Peyer's patch (tissue), 4 donors: ENCODE results near the gene UACA. TPM values are rescaled to one million over a fixed set of nuclear protein-coding genes. Genes with fewer than 3 reads are reported as not detected.

Source experiments
- DNase-seq, 3 donors: peaks; one replicate each; pipeline ENCODE4 v3.0.0-alpha.2; 2017 to 2019
- H3K27ac ChIP-seq, 4 donors: fragments of 200-600 bp; sonication (generic); one replicate each; pipeline ENCODE4 v1.5.1; 2016 to 2019
- H3K27me3 ChIP-seq, 2 donors: fragments of 200-600 bp; sonication (generic); one replicate each; pipeline ENCODE4 v1.5.1; 2019
- H3K36me3 ChIP-seq, 3 donors: fragments of 200-600 bp; sonication (generic); one replicate each; pipeline ENCODE4 v1.5.1; 2016 to 2019
- H3K4me1 ChIP-seq, 4 donors: fragments of 200-600 bp; sonication (generic); one replicate each; pipeline ENCODE4 v1.5.1; 2016 to 2019
- H3K4me3 ChIP-seq, 4 donors: fragments of 200-600 bp; sonication (generic); 1 replicate in 3 of 4; 2 replicates in 1 of 4; pipeline ENCODE4 v1.5.1; 2016 to 2019; ENCODE audit warnings: mild to moderate bottlenecking in 1 of 4
- H3K9me3 ChIP-seq, 4 donors: fragments of 200-600 bp; sonication (generic); one replicate each; pipeline ENCODE4 v1.5.1; 2016 to 2019; ENCODE audit warnings: mild to moderate bottlenecking in 1 of 4
- CTCF ChIP-seq, 6 experiments: fragments of 450-650 bp in 4 of 6; fragments of 200-600 bp in 2 of 6; sonication (generic) in 1 of 6; IDR thresholded peaks; one replicate each; pipeline ENCODE4 v1.5.1; 2017 to 2019; ENCODE audit warnings: antibody characterized with exemption in 6 of 6, mild to moderate bottlenecking in 3 of 6, moderate library complexity in 1 of 6
- POLR2A ChIP-seq, 2 donors: fragments of 450-650 bp; IDR thresholded peaks; one replicate each; pipeline ENCODE4 v1.5.1; 2017; ENCODE audit warnings: antibody characterized with exemption in 2 of 2, mild to moderate bottlenecking in 2 of 2, moderate library complexity in 2 of 2
- total RNA-seq, 4 donors: library from RNA; depleted of rRNA; stranded (reverse); fragments of >200 nt; gene quantifications; one replicate each; pipeline ENCODE4 v1.1.0, GENCODE V29; 2016

The UACA gene
- total RNA-seq, 4 donors from 2014 or later = 41.8 to 59.1 (median 46.9) TPM

GRCh38 chr15:70633103-70633831 is 130.1 kb downstream of the UACA start:
- DNase-seq = no peak
- no peak overlapping the region for H3K27ac ChIP-seq
- no peak for TF ChIP-seq CTCF (IDR thresholded peaks at IDR 0.05)
- no peak for TF ChIP-seq POLR2A (IDR thresholded peaks at IDR 0.05)

GRCh38 chr15:70632491-70633102 is 130.8 kb downstream of the UACA start:
- Histone ChIP-seq H3K36me3 (no peaks in the 10 kb centered on the region), H3K4me3 (no peak overlapping the region), H3K27ac (no peak overlapping the region), H3K4me1 (peaks cover 0 to 5% (median 0%) of the 10 kb centered on the region in 4 donors), H3K27me3 (no peaks in the 10 kb centered on the region), H3K9me3 (no peaks in the 10 kb centered on the region)
- no peak for DNase-seq
- TF ChIP-seq POLR2A (IDR thresholded peaks at IDR 0.05) (no peak), CTCF (IDR thresholded peaks at IDR 0.05) (no peak)

More at GRCh38 chr15:70633103-70633831, 130.1 kb downstream of the UACA start:
- no peaks in the 10 kb centered on the region for H3K36me3 ChIP-seq
- no peak overlapping the region for H3K4me3 ChIP-seq
- peaks cover 0 to 5% (median 0%) of the 10 kb centered on the region in 4 donors for H3K4me1 ChIP-seq
- no peaks in the 10 kb centered on the region for H3K27me3 ChIP-seq
- H3K9me3 ChIP-seq = no peaks in the 10 kb centered on the region

DNA sequence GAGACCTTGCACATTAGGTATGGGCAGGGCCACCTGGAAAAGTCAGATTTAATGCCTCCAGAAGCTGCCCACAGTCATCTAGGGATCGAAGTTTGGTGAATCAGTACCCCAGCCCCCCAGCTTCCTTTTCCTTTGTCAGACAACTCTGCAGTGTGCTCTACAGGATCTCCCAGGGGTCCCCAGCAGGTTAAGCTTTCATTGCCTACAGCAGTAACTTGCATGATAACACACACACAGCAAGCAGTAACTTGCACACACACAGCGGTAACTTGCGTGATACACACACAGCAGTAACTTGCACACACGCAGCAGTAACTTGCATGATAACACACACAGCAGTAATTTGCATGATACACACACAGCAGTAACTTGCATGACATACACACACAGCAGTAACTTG is 131.3 kb downstream of the UACA start:
- DNase-seq = no peak
- H3K27me3 ChIP-seq = no peaks in the 10 kb centered on the region
- no peaks in the 10 kb centered on the region for H3K9me3 ChIP-seq
- H3K27ac ChIP-seq = no peak overlapping the region
- no peak overlapping the region for H3K4me3 ChIP-seq
- H3K36me3 ChIP-seq = no peaks in the 10 kb centered on the region
- no peak for TF ChIP-seq POLR2A (IDR thresholded peaks at IDR 0.05)
- no peak for TF ChIP-seq CTCF (IDR thresholded peaks at IDR 0.05)
- H3K4me1 ChIP-seq = peaks cover 0 to 5% (median 0%) of the 10 kb centered on the region in 4 donors

- no peak for DNase-seq
- peaks cover 0 to 5% (median 0%) of the 10 kb centered on the region in 4 donors for H3K4me1 ChIP-seq
- H3K9me3 ChIP-seq = no peaks in the 10 kb centered on the region
- TF ChIP-seq POLR2A (IDR thresholded peaks at IDR 0.05) (no peak), CTCF (IDR thresholded peaks at IDR 0.05) (no peak)
- no peak overlapping the region for H3K4me3 ChIP-seq
- H3K27me3 ChIP-seq = no peaks in the 10 kb centered on the region
- H3K27ac ChIP-seq = no peak overlapping the region
- no peaks in the 10 kb centered on the region for H3K36me3 ChIP-seq
Observed at GRCh38 chr15:70629735-70630273, 133.6 kb downstream of the UACA start.

DNA sequence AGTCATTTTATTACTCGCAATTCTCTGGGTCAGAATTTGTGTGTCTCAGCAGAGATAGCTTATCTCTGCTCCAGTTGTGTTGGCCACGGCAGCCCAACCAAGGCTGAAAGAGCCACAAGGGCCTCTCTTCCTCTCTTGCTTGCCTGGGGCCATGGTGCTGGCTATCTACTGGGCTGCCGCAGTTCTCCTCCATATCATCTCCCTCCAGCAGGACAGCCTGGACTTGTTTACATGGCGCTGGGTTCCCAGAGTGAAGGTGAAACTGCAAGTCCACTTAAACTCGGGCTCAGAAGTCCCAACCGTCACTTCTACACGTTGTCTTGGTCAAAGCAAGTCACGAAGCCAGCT is 134.8 kb downstream of the UACA start:
- Histone ChIP-seq H3K4me3 (no peak overlapping the region), H3K9me3 (no peaks in the 10 kb centered on the region), H3K4me1 (peaks cover 0 to 5% (median 0%) of the 10 kb centered on the region in 4 donors), H3K36me3 (no peaks in the 10 kb centered on the region), H3K27ac (no peak overlapping the region), H3K27me3 (no peaks in the 10 kb centered on the region)
- no peak for TF ChIP-seq CTCF (IDR thresholded peaks at IDR 0.05)
- no peak for TF ChIP-seq POLR2A (IDR thresholded peaks at IDR 0.05)
- no peak for DNase-seq
